A549 (cell line): Measurements from ENCODE around the gene MORF4L2. TPM values are rescaled to one million over a fixed set of nuclear protein-coding genes. Genes with fewer than 3 reads are reported as not detected.

Source experiments
- ATAC-seq, 2 experiments: fragments of 200-7000 bp in 1 of 2; fragments of >200 bp in 1 of 2; cut with Nextera tagmentation in 1 of 2; cut with Tn5 transposase in 1 of 2; 3 replicates each; pipeline versions ENCODE4 v1.8.0 to v1.9.1; 2018 to 2020; ENCODE audit warnings: mild to moderate bottlenecking in 1 of 2, moderate library complexity in 1 of 2
- CTCF ChIA-PET: fragments of 300-600 bp; sonication (Branson Sonifier 250); formaldehyde crosslinking; extraction: SDS; loops from one replicate; lab custom pipeline; 2021; ENCODE audit warnings: antibody characterized with exemption, inconsistent platforms; lab: Yijun Ruan, JAX
- POLR2A ChIA-PET: fragments of 350-600 bp; formaldehyde crosslinking; extraction: SDS; loops from one replicate; lab custom pipeline; 2021; ENCODE audit warnings: antibody characterized with exemption, inconsistent platforms; lab: Yijun Ruan, JAX
- DNase-seq, 2 experiments: peaks; one replicate each; pipeline versions ENCODE4 v3.0.0 to v3.0.0-alpha.2; 2011 to 2016; ENCODE audit warnings: low read depth in 1 of 2, low spot score in 1 of 2
- FAIRE-seq: peaks from 2 replicates; lab custom pipeline; 2011; peaks lifted over from hg19 to GRCh38; lab: Jason Lieb, UNC
- H3K27ac ChIP-seq, 2 experiments: fragments of >200 bp; sonication (Bioruptor Twin); formaldehyde crosslinking; 3 replicates each; pipeline ENCODE4 v1.5.1; 2016 to 2017
- H3K4me1 ChIP-seq: fragments of >200 bp; sonication (Bioruptor Twin); formaldehyde crosslinking; 3 replicates; pipeline ENCODE4 v1.6.1; 2016
- H3K4me2 ChIP-seq: fragments of >200 bp; sonication (Bioruptor Twin); formaldehyde crosslinking; 3 replicates; pipeline ENCODE4 v1.6.1; 2016
- H3K4me3 ChIP-seq: fragments of >200 bp; sonication (Bioruptor Twin); formaldehyde crosslinking; 3 replicates; pipeline ENCODE4 v1.5.1; 2016
- H3K9me3 ChIP-seq: fragments of >200 bp; sonication (Bioruptor Twin); formaldehyde crosslinking; 3 replicates; pipeline ENCODE4 v1.6.1; 2016
- BHLHE40 ChIP-seq: IDR thresholded peaks from 2 replicates; pipeline ENCODE4 v1.6.1; 2012; ENCODE audit warnings: low read depth, low read length, inconsistent platforms
- CBX2 ChIP-seq: fragments of 200-600 bp; sonication (generic); IDR thresholded peaks from 2 replicates; pipeline ENCODE4 v1.6.1; 2016; ENCODE audit warnings: low read depth, mild to moderate bottlenecking, borderline replicate concordance
- CEBPB ChIP-seq, 2 experiments: fragments of >200 bp in 1 of 2; sonication (Bioruptor Twin) in 1 of 2; formaldehyde crosslinking in 1 of 2; IDR thresholded peaks; 2 replicates each; pipeline ENCODE4 v1.6.1; 2012 to 2016
- EHF ChIP-seq: fragments of 250-450 bp; sonication (Bioruptor Pico); IDR thresholded peaks from 2 replicates; pipeline ENCODE4 v1.5.0; 2020; ENCODE audit warnings: mild to moderate bottlenecking
- EP300 ChIP-seq, 2 experiments: fragments of >200 bp; sonication (Bioruptor Twin); formaldehyde crosslinking; IDR thresholded peaks; 2 replicates in 1 of 2; 3 replicates in 1 of 2; pipeline ENCODE4 v1.6.1; 2016 to 2017
- FOSL2 ChIP-seq, 2 experiments: fragments of 450-650 bp in 1 of 2; fragments of >200 bp in 1 of 2; sonication (Bioruptor Twin) in 1 of 2; formaldehyde crosslinking; IDR thresholded peaks; 2 replicates each; pipeline versions ENCODE4 v1.5.0 to v1.6.1; 2016 to 2020; ENCODE audit warnings: mild to moderate bottlenecking in 1 of 2, moderate library complexity in 1 of 2
- FOXS1 ChIP-seq: fragments of 250-450 bp; sonication (Bioruptor Pico); IDR thresholded peaks from 2 replicates; pipeline ENCODE4 v1.5.0; 2020; ENCODE audit warnings: mild to moderate bottlenecking, moderate library complexity
- GATA3 ChIP-seq: IDR thresholded peaks from 2 replicates; pipeline ENCODE4 v1.6.1; 2012; ENCODE audit warnings: borderline replicate concordance
- HDAC2 ChIP-seq: fragments of 200-600 bp; sonication (generic); IDR thresholded peaks from 2 replicates; pipeline ENCODE4 v1.6.1; 2016
- HEYL ChIP-seq: fragments of 250-450 bp; sonication (Bioruptor Pico); IDR thresholded peaks from 2 replicates; pipeline ENCODE4 v1.8.0; 2021; ENCODE audit warnings: mild to moderate bottlenecking, moderate library complexity
- HOXB5 ChIP-seq: fragments of 250-450 bp; sonication (Bioruptor Pico); IDR thresholded peaks from 2 replicates; pipeline ENCODE4 v1.5.0; 2020; ENCODE audit warnings: mild to moderate bottlenecking, moderate library complexity
- MAZ ChIP-seq: fragments of 150-350 bp; IDR thresholded peaks from 2 replicates; pipeline ENCODE4 v1.6.1; 2014; ENCODE audit warnings: antibody characterized with exemption, low read depth, low read length, borderline replicate concordance
- NR3C1 ChIP-seq: fragments of >200 bp; sonication (Bioruptor Twin); formaldehyde crosslinking; IDR thresholded peaks from 3 replicates; pipeline ENCODE4 v1.6.1; 2017
- PHF8 ChIP-seq: fragments of 200-600 bp; sonication (generic); IDR thresholded peaks from 2 replicates; pipeline ENCODE4 v1.6.1; 2016; ENCODE audit warnings: low read depth, mild to moderate bottlenecking, antibody characterized with exemption, moderate library complexity, borderline replicate concordance
- POLR2A ChIP-seq: IDR thresholded peaks from 2 replicates; pipeline ENCODE4 v1.6.1; 2012; ENCODE audit warnings: mild to moderate bottlenecking, low read length
- RCOR1 ChIP-seq: fragments of 150-350 bp; IDR thresholded peaks from 2 replicates; pipeline ENCODE4 v1.6.1; 2014; ENCODE audit warnings: antibody characterized with exemption, low read length, low read depth
- RFX5 ChIP-seq: fragments of 450-650 bp; IDR thresholded peaks from 2 replicates; pipeline ENCODE4 v1.7.1; 2014; ENCODE audit warnings: antibody characterized with exemption, mild to moderate bottlenecking, moderate library complexity
- SMC3 ChIP-seq: fragments of >200 bp; sonication (Bioruptor Twin); formaldehyde crosslinking; IDR thresholded peaks from 3 replicates; pipeline ENCODE4 v1.6.1; 2018; ENCODE audit warnings: inconsistent platforms
- WGBS: methylation state at CpG from one replicate; pipeline ENCODE4 v1.1.6; 2017; ENCODE audit errors: missing lambda C conversion rate; 5-methylcytosine and 5-hydroxymethylcytosine counted together
- polyA plus RNA-seq, 4 experiments: library from polyadenylated mRNA; depleted of rRNA in 3 of 4; stranded (reverse); fragments of >200 nt; fragmentation: RNase III in 1 of 4; extraction: RNeasy Plus Mini Kit Qiagen cat#74134 plus additional on column Dnase treatment in 1 of 4; gene quantifications; 2 replicates in 3 of 4; 3 replicates in 1 of 4; pipeline ENCODE4 v1.2.3, GENCODE V29; 2011 to 2017
- TF ChIP-seq, protein P1 (sequence below): fragments of >200 bp; sonication (Bioruptor Twin); formaldehyde crosslinking; IDR thresholded peaks from 3 replicates; pipeline ENCODE4 v1.5.1; 2016
- TF ChIP-seq, protein P2 (sequence below): fragments of 250-450 bp; sonication (Bioruptor Pico); IDR thresholded peaks from 2 replicates; pipeline ENCODE4 v1.5.0; 2020; ENCODE audit warnings: low read depth, mild to moderate bottlenecking, moderate library complexity
- TF ChIP-seq, protein P3 (sequence below): IDR thresholded peaks from 2 replicates; pipeline ENCODE4 v1.6.1; 2012; ENCODE audit warnings: low read depth, borderline replicate concordance
- TF ChIP-seq, protein P4 (sequence below): fragments of 150-350 bp; IDR thresholded peaks from 2 replicates; pipeline ENCODE4 v1.6.1; 2014; ENCODE audit warnings: low read depth, mild to moderate bottlenecking, low read length
- TF ChIP-seq, protein P5 (sequence below): IDR thresholded peaks from 2 replicates; pipeline ENCODE4 v1.6.1; 2012

Gene MORF4L2
- polyA plus RNA-seq, 2 of the 4 experiments (the other 2 are of a cell fraction), result 521 to 572 TPM

DNA sequence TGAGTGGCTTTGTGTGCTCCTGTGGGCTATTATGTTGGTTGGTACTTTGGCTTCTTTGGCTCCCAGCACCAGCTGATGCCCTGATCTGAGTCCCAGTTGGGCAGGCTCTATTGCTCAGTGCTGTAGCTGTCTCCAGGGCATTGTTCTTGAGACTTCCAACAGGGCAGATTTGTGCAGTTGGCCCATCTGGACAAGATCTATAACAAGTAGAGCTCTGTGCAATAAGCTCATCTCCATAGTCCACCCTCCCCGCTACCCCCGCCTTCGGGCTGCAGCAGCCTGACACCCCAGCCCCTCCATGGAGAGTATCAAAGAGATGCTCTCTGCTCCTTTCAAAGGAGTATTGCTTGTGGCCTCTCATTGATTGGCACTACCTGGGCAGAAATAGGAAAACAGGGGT is 18.4 kb upstream of the MORF4L2 start:
- CTCF ChIA-PET, result interaction anchor here (1.6 kb wide), 1 partner anchor 70 kb away, joined by 4 read pairs; no protein-coding TSS in a partner anchor
- FAIRE-seq (no peak), ATAC-seq (no peak)
- POLR2A ChIA-PET, result no interaction called here
- no peaks in the 10 kb centered on the region for H3K4me1 ChIP-seq
- H3K9me3 ChIP-seq, result no peaks in the 10 kb centered on the region
- TF ChIP-seq GATA3 (no peak), SMC3 (no peak), NR3C1 (no peak), HEYL (CRISPR knock-in tag) (no peak), FOXS1 (CRISPR knock-in tag) (no peak), POLR2A (no peak)
- TF ChIP-seq, protein P1, sequence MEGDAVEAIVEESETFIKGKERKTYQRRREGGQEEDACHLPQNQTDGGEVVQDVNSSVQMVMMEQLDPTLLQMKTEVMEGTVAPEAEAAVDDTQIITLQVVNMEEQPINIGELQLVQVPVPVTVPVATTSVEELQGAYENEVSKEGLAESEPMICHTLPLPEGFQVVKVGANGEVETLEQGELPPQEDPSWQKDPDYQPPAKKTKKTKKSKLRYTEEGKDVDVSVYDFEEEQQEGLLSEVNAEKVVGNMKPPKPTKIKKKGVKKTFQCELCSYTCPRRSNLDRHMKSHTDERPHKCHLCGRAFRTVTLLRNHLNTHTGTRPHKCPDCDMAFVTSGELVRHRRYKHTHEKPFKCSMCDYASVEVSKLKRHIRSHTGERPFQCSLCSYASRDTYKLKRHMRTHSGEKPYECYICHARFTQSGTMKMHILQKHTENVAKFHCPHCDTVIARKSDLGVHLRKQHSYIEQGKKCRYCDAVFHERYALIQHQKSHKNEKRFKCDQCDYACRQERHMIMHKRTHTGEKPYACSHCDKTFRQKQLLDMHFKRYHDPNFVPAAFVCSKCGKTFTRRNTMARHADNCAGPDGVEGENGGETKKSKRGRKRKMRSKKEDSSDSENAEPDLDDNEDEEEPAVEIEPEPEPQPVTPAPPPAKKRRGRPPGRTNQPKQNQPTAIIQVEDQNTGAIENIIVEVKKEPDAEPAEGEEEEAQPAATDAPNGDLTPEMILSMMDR, result no peak
- TF ChIP-seq, all 56 proteins: peak for 0
- WGBS, result 83% methylated on average over 3 of the region's 3 CpGs
- Histone ChIP-seq H3K4me3 (no peak overlapping the region), H3K27ac (no peak overlapping the region), H3K4me2 (no peak overlapping the region)
- DNase-seq, result no peak

DNA sequence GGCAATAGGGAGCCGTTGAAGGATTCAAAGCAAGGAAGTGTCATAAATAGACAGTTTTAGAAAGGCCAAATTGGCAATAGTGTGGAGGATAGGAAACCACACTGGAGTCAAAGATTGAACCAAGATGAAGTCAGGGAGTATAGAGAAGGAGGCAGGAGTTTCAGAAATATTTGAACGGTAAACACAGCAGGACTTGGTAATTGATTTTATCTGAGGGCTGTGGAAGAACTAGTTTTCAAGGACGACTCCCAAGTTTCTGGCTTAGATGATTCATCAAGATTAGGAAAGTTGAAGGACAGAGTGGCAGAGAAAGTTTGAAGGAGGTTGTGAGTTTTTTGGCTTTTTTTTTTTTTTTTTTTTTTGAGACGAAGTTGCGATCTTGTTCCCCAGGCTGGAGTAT is 12.7 kb upstream of the MORF4L2 start:
- no peak overlapping the region for H3K4me2 ChIP-seq
- no peak for FAIRE-seq
- H3K4me3 ChIP-seq, result no peak overlapping the region
- H3K27ac ChIP-seq, result no peak overlapping the region
- ChIA-PET CTCF (interaction anchor here (1.0 kb wide), 1 partner anchor 92 kb away, joined by 3 read pairs; no protein-coding TSS in a partner anchor), POLR2A (no interaction called here)
- DNase-seq, result no peak
- no peaks in the 10 kb centered on the region for H3K9me3 ChIP-seq
- no peak for ATAC-seq
- TF ChIP-seq BHLHE40 (no peak), HDAC2 (no peak), CBX2 (no peak), NR3C1 (no peak), EP300 (IDR thresholded peaks at IDR 0.05) (no peak)
- TF ChIP-seq, protein P2, sequence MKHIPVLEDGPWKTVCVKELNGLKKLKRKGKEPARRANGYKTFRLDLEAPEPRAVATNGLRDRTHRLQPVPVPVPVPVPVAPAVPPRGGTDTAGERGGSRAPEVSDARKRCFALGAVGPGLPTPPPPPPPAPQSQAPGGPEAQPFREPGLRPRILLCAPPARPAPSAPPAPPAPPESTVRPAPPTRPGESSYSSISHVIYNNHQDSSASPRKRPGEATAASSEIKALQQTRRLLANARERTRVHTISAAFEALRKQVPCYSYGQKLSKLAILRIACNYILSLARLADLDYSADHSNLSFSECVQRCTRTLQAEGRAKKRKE (CRISPR knock-in tag), result no peak
- 63% methylated on average over 5 of the region's 5 CpGs for WGBS
- no peaks in the 10 kb centered on the region for H3K4me1 ChIP-seq

DNA sequence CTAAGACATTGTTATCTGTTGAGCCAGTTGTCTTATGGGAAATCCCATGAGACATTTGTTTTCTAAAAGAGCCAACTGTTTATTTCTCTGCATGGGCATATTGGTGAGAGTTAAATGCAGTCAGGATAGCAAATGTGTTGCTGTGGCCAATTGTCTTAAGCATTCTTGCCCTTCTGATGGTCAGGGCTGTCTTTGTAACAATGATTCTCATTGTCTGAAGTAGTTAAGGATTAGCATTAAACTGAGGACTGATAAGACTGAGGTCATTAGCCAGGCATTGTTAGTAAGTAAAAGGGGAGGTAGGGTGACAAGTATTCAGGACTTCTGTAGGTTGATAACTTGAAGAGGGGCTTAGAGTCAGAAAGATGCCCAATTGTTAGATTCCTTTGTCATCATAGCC is 11.2 kb upstream of the MORF4L2 start:
- CTCF ChIA-PET, result interaction anchor here (0.6 kb wide), 1 partner anchor 697 kb away, joined by 3 read pairs; no protein-coding TSS in a partner anchor
- no peak overlapping the region for H3K27ac ChIP-seq
- TF ChIP-seq, protein P3, sequence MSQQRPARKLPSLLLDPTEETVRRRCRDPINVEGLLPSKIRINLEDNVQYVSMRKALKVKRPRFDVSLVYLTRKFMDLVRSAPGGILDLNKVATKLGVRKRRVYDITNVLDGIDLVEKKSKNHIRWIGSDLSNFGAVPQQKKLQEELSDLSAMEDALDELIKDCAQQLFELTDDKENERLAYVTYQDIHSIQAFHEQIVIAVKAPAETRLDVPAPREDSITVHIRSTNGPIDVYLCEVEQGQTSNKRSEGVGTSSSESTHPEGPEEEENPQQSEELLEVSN, result no peak
- TF ChIP-seq FOSL2 (IDR thresholded peaks at IDR 0.05), result no peak
- TF ChIP-seq FOSL2 (CRISPR knock-in tag; IDR thresholded peaks at IDR 0.05), result no peak
- no peak for TF ChIP-seq MAZ
- no peak for TF ChIP-seq EHF (CRISPR knock-in tag)
- no peak for TF ChIP-seq RCOR1
- TF ChIP-seq, protein P4, sequence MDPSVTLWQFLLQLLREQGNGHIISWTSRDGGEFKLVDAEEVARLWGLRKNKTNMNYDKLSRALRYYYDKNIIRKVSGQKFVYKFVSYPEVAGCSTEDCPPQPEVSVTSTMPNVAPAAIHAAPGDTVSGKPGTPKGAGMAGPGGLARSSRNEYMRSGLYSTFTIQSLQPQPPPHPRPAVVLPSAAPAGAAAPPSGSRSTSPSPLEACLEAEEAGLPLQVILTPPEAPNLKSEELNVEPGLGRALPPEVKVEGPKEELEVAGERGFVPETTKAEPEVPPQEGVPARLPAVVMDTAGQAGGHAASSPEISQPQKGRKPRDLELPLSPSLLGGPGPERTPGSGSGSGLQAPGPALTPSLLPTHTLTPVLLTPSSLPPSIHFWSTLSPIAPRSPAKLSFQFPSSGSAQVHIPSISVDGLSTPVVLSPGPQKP, result no peak
- no peak for TF ChIP-seq GATA3
- TF ChIP-seq, protein P5, sequence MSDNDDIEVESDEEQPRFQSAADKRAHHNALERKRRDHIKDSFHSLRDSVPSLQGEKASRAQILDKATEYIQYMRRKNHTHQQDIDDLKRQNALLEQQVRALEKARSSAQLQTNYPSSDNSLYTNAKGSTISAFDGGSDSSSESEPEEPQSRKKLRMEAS, result no peak
- TF ChIP-seq PHF8, result no peak
- TF ChIP-seq CEBPB (IDR thresholded peaks at IDR 0.05), result no peak
- TF ChIP-seq HOXB5, result no peak
- no peak for TF ChIP-seq RFX5
- no peak for TF ChIP-seq HEYL (CRISPR knock-in tag)
- H3K4me1 ChIP-seq, result no peaks in the 10 kb centered on the region
- POLR2A ChIA-PET, result no interaction called here
- FAIRE-seq (no peak), DNase-seq (no peak), ATAC-seq (no peak)
- no peaks in the 10 kb centered on the region for H3K9me3 ChIP-seq
- no peak overlapping the region for H3K4me2 ChIP-seq
- no peak overlapping the region for H3K4me3 ChIP-seq
